SK-N-SH (cell line): ENCODE results near the gene SNX5.

Experiments
- ELF1 ChIP-seq: IDR thresholded peaks from 2 replicates; pipeline ENCODE4 v1.4.0; 2012
- EP300 ChIP-seq, 2 experiments: IDR thresholded peaks; 2 replicates each; pipeline versions ENCODE4 v1.4.0 to v1.6.1; 2012; ENCODE audit warnings: borderline replicate concordance in 1 of 2, low read depth in 1 of 2, low read length in 1 of 2
- EZH2phosphoT487 ChIP-seq: fragments of 200-600 bp; sonication (generic); IDR thresholded peaks from 2 replicates; pipeline ENCODE4 v1.6.1; 2017; ENCODE audit warnings: low read depth, mixed run types, mild to moderate bottlenecking, antibody characterized with exemption, moderate library complexity, borderline replicate concordance
- NRF1 ChIP-seq: IDR thresholded peaks from 2 replicates; pipeline ENCODE4 v1.6.1; 2012; ENCODE audit warnings: low read depth, mild to moderate bottlenecking, low read length
- POLR2AphosphoS5 ChIP-seq: IDR thresholded peaks from 2 replicates; pipeline ENCODE4 v1.6.1; 2012; ENCODE audit warnings: low read depth, low read length
- SIN3A ChIP-seq: IDR thresholded peaks from 2 replicates; pipeline ENCODE4 v1.6.1; 2012; ENCODE audit warnings: low read depth, mild to moderate bottlenecking, low read length, moderate library complexity, borderline replicate concordance
- SMC3 ChIP-seq: IDR thresholded peaks from 2 replicates; pipeline ENCODE4 v1.6.1; 2012; ENCODE audit warnings: low read depth, low read length, improper control_type of control experiment
- TCF12 ChIP-seq: IDR thresholded peaks from 2 replicates; pipeline ENCODE4 v1.4.0; 2012
- TF ChIP-seq, protein P1 (sequence below): IDR thresholded peaks from 2 replicates; pipeline ENCODE4 v1.4.0; 2012; ENCODE audit warnings: low read depth, borderline replicate concordance
- TF ChIP-seq, protein P2 (sequence below): fragments of 200-600 bp; sonication (generic); IDR thresholded peaks from 2 replicates; pipeline ENCODE4 v1.6.1; 2017; ENCODE audit warnings: antibody characterized with exemption, mild to moderate bottlenecking, moderate library complexity
- TF ChIP-seq, protein P3 (sequence below): IDR thresholded peaks from 2 replicates; pipeline ENCODE4 v1.4.0; 2012; ENCODE audit warnings: low read depth, borderline replicate concordance
- TF ChIP-seq, protein P4 (sequence below): fragments of 150-350 bp; IDR thresholded peaks from 2 replicates; pipeline ENCODE4 v1.6.1; 2017; ENCODE audit warnings: antibody characterized with exemption, low read length, low read depth, borderline replicate concordance
- TF ChIP-seq, protein P5 (sequence below): fragments of 150-350 bp; IDR thresholded peaks from 2 replicates; pipeline ENCODE4 v1.6.1; 2016; ENCODE audit warnings: mild to moderate bottlenecking, low read depth, low read length

DNA sequence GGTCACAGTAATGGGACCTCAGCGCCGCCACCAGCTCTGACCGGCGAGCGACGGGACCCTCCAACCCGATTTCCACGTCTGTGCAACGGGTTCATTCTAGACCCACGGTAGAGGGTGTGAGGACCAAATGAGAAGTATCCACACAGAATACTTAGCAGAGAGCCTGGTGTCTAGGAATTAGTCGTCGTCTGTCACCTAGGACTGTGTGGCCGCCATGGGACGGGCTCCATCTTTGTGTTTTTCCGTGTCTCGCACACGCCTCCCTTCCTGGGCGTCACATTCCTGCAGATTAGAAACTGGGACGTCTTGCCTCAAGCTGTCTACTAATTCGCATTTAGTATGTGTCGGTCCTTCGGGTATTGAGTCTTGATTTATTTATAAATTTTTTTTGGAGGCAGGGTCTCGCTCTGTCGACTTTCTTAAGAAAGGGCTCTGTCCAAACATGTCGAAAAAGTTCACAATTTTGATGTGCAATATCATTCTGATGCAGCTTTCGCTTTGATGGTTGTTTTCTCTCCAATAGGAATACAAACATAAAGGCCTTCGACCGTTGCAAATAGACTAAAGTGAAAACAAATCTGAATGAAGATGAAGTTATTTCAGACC lies 787 bp upstream of the SNX5 start:
- TF ChIP-seq, protein P1, sequence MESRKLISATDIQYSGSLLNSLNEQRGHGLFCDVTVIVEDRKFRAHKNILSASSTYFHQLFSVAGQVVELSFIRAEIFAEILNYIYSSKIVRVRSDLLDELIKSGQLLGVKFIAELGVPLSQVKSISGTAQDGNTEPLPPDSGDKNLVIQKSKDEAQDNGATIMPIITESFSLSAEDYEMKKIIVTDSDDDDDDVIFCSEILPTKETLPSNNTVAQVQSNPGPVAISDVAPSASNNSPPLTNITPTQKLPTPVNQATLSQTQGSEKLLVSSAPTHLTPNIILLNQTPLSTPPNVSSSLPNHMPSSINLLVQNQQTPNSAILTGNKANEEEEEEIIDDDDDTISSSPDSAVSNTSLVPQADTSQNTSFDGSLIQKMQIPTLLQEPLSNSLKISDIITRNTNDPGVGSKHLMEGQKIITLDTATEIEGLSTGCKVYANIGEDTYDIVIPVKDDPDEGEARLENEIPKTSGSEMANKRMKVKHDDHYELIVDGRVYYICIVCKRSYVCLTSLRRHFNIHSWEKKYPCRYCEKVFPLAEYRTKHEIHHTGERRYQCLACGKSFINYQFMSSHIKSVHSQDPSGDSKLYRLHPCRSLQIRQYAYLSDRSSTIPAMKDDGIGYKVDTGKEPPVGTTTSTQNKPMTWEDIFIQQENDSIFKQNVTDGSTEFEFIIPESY, result no peak
- TF ChIP-seq, protein P2, sequence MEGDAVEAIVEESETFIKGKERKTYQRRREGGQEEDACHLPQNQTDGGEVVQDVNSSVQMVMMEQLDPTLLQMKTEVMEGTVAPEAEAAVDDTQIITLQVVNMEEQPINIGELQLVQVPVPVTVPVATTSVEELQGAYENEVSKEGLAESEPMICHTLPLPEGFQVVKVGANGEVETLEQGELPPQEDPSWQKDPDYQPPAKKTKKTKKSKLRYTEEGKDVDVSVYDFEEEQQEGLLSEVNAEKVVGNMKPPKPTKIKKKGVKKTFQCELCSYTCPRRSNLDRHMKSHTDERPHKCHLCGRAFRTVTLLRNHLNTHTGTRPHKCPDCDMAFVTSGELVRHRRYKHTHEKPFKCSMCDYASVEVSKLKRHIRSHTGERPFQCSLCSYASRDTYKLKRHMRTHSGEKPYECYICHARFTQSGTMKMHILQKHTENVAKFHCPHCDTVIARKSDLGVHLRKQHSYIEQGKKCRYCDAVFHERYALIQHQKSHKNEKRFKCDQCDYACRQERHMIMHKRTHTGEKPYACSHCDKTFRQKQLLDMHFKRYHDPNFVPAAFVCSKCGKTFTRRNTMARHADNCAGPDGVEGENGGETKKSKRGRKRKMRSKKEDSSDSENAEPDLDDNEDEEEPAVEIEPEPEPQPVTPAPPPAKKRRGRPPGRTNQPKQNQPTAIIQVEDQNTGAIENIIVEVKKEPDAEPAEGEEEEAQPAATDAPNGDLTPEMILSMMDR, result no peak
- no peak for TF ChIP-seq POLR2AphosphoS5
- TF ChIP-seq NRF1, result no peak
- no peak for TF ChIP-seq EZH2phosphoT487
- TF ChIP-seq TCF12, result no peak
- no peak for TF ChIP-seq ELF1
- TF ChIP-seq, protein P3, sequence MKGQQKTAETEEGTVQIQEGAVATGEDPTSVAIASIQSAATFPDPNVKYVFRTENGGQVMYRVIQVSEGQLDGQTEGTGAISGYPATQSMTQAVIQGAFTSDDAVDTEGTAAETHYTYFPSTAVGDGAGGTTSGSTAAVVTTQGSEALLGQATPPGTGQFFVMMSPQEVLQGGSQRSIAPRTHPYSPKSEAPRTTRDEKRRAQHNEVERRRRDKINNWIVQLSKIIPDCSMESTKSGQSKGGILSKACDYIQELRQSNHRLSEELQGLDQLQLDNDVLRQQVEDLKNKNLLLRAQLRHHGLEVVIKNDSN, result no peak
- no peak for TF ChIP-seq EP300 (IDR thresholded peaks at IDR 0.05; ENCODE audit: borderline replicate concordance in 1 of 2, low read depth in 1 of 2, low read length in 1 of 2)
- TF ChIP-seq, protein P4, sequence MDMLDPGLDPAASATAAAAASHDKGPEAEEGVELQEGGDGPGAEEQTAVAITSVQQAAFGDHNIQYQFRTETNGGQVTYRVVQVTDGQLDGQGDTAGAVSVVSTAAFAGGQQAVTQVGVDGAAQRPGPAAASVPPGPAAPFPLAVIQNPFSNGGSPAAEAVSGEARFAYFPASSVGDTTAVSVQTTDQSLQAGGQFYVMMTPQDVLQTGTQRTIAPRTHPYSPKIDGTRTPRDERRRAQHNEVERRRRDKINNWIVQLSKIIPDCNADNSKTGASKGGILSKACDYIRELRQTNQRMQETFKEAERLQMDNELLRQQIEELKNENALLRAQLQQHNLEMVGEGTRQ, result no peak
- no peak for TF ChIP-seq SIN3A
- TF ChIP-seq SMC3, result no peak
- TF ChIP-seq, protein P5, sequence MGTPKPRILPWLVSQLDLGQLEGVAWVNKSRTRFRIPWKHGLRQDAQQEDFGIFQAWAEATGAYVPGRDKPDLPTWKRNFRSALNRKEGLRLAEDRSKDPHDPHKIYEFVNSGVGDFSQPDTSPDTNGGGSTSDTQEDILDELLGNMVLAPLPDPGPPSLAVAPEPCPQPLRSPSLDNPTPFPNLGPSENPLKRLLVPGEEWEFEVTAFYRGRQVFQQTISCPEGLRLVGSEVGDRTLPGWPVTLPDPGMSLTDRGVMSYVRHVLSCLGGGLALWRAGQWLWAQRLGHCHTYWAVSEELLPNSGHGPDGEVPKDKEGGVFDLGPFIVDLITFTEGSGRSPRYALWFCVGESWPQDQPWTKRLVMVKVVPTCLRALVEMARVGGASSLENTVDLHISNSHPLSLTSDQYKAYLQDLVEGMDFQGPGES, result no peak
